Activated naive CD4-positive, alpha-beta T cell (primary cell): Measurements from ENCODE around the gene PLCL2.

ENCODE experiments used
- DNase-seq, 4 experiments: peaks; one replicate each; lab custom pipeline; 2025; lab: John Stamatoyannopoulos, UW

Gene PLCL2

GRCh38 chr3:16884748-16885592 lies at the start of gene PLCL2:
Gene PLCL2, plus strand, starts transcription at chr3:16884955. Its CDS starts 85 bp downstream, at chr3:16885040.
- DNase-seq: peak; percentile 25 to 63 (median 52)

DNA sequence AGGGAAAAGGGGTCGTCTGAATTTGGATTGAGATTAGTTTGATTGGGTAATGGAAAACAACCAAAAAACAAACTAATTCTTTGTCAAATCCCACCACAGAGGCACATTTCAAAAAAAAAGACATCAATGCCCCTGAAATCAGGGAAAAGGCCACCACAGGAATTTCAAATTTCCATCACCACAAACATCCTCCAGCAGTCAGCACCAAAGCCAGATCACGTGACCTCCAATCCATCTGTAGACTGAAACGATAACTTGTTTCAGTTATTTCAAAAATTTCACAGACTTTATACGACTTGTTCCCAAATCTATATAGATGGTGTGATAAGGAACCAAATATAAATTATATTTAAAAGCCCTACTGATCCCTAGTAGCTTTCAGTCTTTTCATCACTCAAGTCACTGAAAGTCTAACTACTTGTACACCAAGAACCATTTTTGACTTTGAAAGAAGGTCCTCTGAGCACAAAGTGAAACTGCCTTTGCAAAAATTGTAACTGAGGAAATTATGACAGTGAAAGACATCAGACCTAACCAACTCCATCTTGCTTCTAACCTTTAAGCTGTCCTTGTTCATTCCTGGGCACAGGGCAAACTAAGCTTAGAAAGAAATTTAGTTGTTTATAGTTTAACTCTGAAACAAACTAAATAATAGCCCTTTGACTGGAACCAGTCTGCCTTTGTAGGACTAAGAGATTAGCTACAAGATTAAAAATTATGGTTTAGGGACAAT lies 48.1 kb upstream of the PLCL2 start:
- no peak for DNase-seq

GRCh38 chr3:16837602-16838001 lies 47.2 kb upstream of the PLCL2 start:
- no peak for DNase-seq

GRCh38 chr3:16838561-16838960 lies 46.2 kb upstream of the PLCL2 start:
- DNase-seq: no peak

DNA sequence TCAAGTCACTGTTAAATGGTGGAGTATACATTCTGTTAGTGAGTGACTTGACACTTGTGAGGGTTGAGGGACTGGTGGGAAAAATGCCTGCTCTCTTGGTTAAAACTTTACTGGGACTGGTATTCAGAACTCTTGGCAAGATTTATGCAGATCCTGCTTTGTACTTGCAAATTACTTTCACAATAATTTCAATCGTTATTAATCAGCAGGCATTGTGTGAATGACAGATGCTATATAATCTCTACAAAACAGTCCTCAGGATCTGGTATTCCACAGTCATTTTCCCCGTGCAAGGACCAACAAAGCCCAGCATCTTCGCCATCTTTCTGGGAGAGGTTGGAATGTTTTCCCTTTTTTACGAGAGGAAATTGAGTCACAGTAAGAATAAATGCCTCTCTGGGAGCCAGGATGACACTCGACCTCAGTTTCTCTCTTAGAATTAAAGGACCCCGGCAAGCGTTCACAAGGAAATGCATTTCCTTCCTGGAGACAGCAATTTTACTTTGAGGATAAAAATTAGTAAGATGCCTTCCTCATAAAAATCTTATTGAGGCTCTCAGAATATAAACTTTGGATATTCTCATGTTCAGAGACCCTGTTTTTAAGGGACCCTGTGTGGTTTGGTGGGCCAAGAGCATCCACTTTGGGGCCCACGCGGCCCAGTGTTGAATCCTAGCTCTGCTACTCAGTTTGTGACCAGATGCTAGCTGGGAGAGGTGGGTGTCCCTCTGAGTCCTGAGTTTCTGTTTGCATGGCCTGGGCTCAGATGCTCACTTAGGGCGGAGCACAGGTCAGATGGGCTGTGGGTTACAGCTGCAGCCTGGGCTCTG lies 45.3 kb upstream of the PLCL2 start:
- no peak for DNase-seq

- no peak for DNase-seq
Observed at GRCh38 chr3:16840101-16840424, 44.7 kb upstream of the PLCL2 start.

- no peak for DNase-seq
Observed at GRCh38 chr3:16841041-16841753, 43.6 kb upstream of the PLCL2 start.

DNA sequence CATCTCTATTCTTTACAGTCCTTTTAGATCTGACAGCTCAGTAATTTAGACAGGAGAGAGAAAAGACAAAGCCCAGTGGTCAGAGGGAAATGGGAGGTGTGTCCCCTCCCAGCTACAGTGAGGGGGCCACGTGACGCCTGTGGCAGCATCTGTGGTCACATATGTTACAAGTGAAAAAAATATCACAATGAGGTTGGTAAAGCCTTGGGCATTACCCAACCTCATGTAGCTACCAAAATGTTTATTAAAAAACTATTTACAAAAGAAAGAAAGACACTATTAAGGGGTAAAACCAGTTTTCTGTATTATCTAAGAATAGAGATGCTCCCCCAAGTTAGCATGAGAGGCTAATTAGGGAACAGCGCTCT lies 42.9 kb upstream of the PLCL2 start:
- no peak for DNase-seq

GRCh38 chr3:16842272-16843270 lies 42.2 kb upstream of the PLCL2 start:
- peak in 3 of 4 experiments; percentile 10 to 58 (median 41) for DNase-seq

- no peak for DNase-seq
Observed at GRCh38 chr3:16844222-16844621, 40.5 kb upstream of the PLCL2 start.

- no peak for DNase-seq
Observed at GRCh38 chr3:16844791-16845190, 40.0 kb upstream of the PLCL2 start.

DNA sequence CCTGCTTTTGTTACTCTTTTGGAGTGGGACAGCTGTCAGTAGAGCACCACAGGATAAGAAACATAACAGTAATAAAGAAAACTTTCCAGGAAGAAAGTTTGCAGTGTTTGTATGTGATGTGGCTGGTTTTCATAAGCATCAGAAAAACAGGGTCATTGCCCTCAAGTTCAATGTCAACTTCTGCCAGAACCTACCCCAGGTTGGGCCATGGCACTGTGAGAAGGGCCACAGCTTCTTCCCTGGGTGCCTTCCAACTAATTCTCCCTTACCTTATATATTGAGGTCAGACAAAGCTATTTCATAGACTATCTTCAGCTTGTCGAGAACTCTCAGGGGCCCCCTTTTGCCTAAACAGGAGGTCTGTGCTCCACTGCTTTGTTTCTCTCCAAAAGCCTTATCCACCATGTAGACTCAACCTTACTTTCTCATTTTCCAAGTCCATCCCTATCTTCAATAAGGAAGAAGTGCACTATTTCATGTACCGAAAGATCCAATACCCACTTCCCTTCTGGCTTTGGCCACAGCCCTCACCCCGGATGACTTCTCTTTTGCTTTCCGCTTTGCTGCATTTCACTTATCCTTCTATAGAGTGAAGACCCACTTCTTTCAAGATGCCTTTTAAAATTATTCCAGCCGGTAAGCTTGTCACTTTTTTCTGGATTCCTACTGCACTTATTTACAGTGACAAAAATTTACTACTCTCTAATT lies 38.2 kb upstream of the PLCL2 start:
- DNase-seq: no peak

- no peak for DNase-seq
Observed at GRCh38 chr3:16848007-16848406, 36.7 kb upstream of the PLCL2 start.

- peak in 2 of 4 experiments; percentile 13 to 44 for DNase-seq
Observed at GRCh38 chr3:16849229-16849628, 35.5 kb upstream of the PLCL2 start.

DNA sequence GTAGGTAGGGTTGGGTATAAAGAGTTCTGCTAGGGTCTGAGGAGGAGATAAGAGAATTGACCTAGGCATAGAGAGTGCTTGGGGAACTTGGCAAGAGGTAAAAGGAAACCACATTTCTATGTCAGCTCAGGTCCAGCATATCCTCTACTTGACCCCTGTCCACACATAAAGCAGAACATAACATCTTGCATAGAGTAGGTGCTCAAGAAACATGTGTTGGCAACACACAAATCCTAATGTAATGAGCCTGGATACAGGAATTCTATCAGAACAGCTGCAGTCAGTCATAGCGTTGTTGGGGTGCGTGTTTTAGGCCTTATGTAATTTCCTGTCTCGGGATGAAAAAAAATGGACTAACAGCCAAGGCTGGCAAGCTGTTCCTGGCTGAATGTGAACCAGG lies 35.0 kb upstream of the PLCL2 start:
- no peak for DNase-seq

DNA sequence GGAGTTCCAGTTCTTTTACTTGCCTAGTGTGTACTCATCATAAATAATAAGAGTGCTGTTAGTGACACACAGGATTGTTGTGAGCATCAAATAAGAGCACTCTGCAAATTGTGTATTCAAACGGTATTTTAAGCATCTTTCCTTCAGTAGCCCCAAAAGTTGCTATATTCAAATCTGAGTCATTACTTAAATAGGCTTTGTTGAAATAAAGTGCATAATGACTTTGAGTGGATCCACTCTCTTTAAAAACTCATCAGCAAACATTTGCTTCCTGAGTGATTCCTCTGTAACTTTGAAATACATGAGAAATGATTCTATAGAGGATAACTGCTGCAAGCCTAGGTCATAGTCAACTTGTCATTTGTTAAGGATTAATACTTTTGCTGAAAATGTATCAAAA lies 29.3 kb upstream of the PLCL2 start:
- DNase-seq: no peak

DNA sequence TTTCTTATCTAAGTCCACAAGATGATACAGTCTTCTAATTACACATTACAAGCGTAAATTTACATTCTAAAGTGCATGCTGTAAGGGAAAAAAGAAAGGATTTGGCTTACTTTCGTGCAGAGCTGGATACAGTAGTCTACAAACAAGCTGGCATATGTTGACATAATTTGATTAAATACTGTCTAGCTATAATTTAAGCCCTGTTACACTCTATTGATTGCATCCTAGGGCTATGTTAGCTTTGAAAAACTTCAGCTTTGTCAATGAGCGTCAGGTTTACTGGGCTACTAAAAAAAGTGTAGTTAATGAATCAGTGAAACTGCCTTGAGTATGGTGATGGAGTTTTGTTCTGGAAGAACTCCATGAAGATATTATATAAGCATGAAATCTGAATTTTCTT lies 24.5 kb upstream of the PLCL2 start:
- no peak for DNase-seq

DNA sequence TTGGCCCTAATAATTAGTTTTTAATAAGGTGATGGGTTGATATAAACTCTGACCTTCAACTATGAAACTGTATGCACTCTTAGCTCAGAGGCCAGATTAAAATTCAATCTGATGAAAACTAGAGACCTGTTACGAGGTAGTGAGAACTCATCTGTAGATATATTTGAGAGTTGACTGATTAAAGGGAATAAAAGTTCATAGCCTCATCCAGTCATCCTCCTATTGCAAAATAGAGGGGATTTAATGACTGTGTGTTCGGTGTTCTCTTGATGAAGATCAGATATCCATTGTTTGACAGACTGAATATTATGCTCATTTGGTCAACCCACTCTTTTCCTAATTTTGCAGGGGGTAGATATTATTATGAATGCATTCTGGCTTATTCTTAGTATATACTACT lies 23.3 kb upstream of the PLCL2 start:
- DNase-seq: no peak

DNA sequence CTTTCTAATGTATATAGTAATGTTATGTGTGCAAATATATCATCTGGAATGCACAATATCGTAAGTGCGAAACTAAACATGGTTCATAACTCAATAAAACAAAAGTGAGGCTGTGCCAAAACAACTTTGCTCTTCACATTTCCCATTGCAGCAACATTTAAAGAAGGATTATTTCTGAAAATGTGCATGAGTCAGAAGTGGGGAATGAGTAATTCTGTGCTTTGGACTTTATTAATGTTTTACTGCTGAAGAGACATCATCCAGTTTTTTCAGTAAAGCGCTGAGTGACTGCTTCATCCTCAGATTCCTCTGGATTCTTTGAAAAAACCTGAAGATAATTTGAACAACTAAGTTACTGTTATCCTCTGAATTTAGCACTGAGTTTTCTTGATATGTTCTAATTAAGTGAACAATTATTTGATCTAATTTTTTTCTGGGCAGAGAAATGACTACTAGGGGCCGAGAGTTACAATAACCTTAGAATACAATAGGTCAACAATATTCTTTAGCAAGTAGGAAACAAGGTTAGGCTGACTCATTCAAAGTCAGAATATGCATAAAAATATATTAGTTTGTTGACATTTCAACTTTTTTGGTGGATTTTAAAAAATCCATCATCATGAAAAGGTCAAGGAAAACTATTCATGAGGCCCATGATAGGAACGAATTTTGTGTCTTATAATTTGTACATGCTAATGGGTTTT lies 20.0 kb upstream of the PLCL2 start:
- DNase-seq: no peak
